ENCODE data around the gene ABHD10. TPM values are rescaled to one million over a fixed set of nuclear protein-coding genes. Genes with fewer than 3 reads are reported as not detected.

The ABHD10 gene
- total and polyA plus RNA-seq, 10 donors: 24.2 to 34.8 (median 28.3) TPM

DNA sequence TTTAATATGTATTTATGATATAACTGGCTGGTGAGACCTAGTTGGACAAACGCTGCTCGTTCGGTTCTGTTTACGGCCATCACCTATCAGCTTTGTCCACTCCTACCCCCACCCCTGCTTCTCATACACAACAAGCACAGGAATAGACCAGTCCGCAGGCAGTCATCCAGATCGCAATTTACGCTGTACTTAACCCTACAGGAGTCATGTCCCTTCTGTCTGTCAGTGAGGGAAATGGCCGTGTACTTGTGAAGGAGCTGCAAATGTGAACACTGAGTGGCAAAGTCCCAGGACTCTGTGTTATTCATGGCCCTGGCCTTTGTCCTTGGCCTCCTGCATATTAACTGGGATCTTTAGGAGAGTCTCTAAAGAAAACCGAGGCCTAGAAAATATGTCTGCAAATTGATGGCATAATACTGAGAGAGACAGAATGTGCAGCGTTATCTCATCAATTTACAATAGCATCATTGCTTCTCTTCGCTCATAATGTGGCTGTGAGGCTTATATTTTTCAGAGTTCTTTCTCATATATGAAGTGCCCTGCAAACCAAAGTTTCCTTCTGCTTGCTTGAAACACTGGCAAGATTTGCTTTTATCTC lies 7.2 kb upstream of the ABHD10 start:
- no peak overlapping the region for H3K4me3 ChIP-seq
- no peak for DNase-seq
- peaks cover 6 to 17% (median 12%) of the 10 kb centered on the region in 6 donors for H3K4me1 ChIP-seq
- TF ChIP-seq CTCF (IDR thresholded peaks at IDR 0.05 in 8 of 11, conservative IDR thresholded peaks at IDR 0.05 in 3 of 11) (no peak), POLR2AphosphoS5 (IDR thresholded peaks at IDR 0.05) (no peak), POLR2A (IDR thresholded peaks at IDR 0.05) (no peak)
- H3K27me3 ChIP-seq (replicated peaks in 1 of 7): no peaks in the 10 kb centered on the region
- H3K36me3 ChIP-seq: peaks cover 0 to 17% (median 2%) of the 10 kb centered on the region in 6 donors
- intact Hi-C loops (cut with DNase I; ENCODE audit: low total_unique reads): no loop called here
- WGBS, 5 donors: 78 to 89% (median 86%) methylated on average over 11 of the region's 11 CpGs
- no peaks in the 10 kb centered on the region for H3K9me3 ChIP-seq
- H3K27ac ChIP-seq: peak overlapping the region in 4 of 8 donors; percentile 28 to 48 (median 40)

GRCh38 chr3:111972891-111973290 lies 5.9 kb upstream of the ABHD10 start:
- H3K36me3 ChIP-seq: peaks cover 0 to 17% (median 2%) of the 10 kb centered on the region in 6 donors

DNA sequence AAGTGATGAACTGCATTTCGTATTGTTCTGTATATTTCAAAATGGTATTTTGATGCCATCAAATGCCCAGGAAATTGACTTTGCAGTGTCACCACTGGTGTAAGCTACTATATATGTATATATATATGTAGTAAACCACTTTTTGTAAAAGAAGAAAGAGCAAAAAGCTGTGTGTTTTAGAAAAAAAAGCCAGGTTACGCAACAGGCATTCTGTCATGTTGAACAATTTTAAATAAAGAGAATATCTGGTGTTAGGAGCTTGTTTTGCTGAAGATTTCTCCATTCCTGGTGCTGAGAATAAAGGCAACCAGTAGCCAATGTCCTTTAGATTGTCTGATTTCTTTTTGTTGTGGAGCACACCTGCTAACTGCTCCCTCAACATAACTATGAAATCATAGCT lies 3.7 kb upstream of the ABHD10 start:
- H3K4me1 ChIP-seq: peaks cover 2 to 16% (median 9%) of the 10 kb centered on the region in 6 donors
- WGBS, 5 donors: 70 to 97% (median 89%) methylated on average over 2 of the region's 2 CpGs

More at GRCh38 chr3:111972891-111973290, 5.9 kb upstream of the ABHD10 start:
- no peaks in the 10 kb centered on the region for H3K9me3 ChIP-seq
- H3K4me1 ChIP-seq: peaks cover 0 to 4% (median 2%) of the 10 kb centered on the region in 6 donors
- H3K27ac ChIP-seq: no peak overlapping the region
- no peak overlapping the region for H3K4me3 ChIP-seq
- no peak for DNase-seq
- H3K27me3 ChIP-seq (replicated peaks in 1 of 7): no peaks in the 10 kb centered on the region
- WGBS, 5 donors: 52 to 97% (median 75%) methylated on average over 3 of the region's 3 CpGs
- intact Hi-C loops (cut with DNase I; ENCODE audit: low total_unique reads): no loop called here
- TF ChIP-seq POLR2A (IDR thresholded peaks at IDR 0.05): no peak

DNA sequence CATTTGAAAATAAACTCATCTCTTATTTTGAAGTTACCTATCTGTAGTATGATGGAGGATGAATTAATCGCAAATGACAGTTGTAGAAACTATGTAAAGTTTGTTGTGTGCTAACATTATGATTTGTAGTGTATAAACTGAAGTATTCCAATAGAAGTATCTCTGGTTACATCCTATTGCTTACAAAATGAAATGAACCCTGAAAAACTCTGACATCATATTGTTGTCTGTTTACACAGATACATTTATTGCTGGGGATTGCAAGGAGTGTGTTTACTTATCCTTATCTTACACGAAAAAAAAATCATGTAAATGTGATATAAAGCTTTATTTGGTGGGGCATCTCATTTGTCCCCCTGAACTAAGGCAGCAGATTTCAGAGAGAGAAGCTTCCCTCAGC lies 2.6 kb upstream of the ABHD10 start:
- no peak overlapping the region for H3K27ac ChIP-seq
- TF ChIP-seq POLR2AphosphoS5 (IDR thresholded peaks at IDR 0.05) (no peak), CTCF (IDR thresholded peaks at IDR 0.05 in 8 of 11, conservative IDR thresholded peaks at IDR 0.05 in 3 of 11) (no peak), POLR2A (IDR thresholded peaks at IDR 0.05) (no peak)
- no peaks in the 10 kb centered on the region for H3K27me3 ChIP-seq (replicated peaks in 1 of 7)
- 82 to 94% (median 86%) methylated on average over 2 of the region's 2 CpGs for WGBS, 5 donors
- no peak for DNase-seq
- no peak overlapping the region for H3K4me3 ChIP-seq
- peaks cover 0 to 17% (median 2%) of the 10 kb centered on the region in 6 donors for H3K36me3 ChIP-seq
- intact Hi-C loops (cut with DNase I; ENCODE audit: low total_unique reads): no loop called here
- no peaks in the 10 kb centered on the region for H3K9me3 ChIP-seq
- H3K4me1 ChIP-seq: peaks cover 13 to 27% (median 20%) of the 10 kb centered on the region in 6 donors

More for the DNA sequence above, 3.7 kb upstream of the ABHD10 start:
- no peak for DNase-seq
- TF ChIP-seq POLR2AphosphoS5 (IDR thresholded peaks at IDR 0.05) (no peak), CTCF (IDR thresholded peaks at IDR 0.05 in 8 of 11, conservative IDR thresholded peaks at IDR 0.05 in 3 of 11) (no peak), POLR2A (IDR thresholded peaks at IDR 0.05) (no peak)
- Histone ChIP-seq H3K4me3 (no peak overlapping the region), H3K9me3 (no peaks in the 10 kb centered on the region), H3K27ac (no peak overlapping the region), H3K36me3 (peaks cover 0 to 17% (median 2%) of the 10 kb centered on the region in 6 donors), H3K27me3 (replicated peaks in 1 of 7) (no peaks in the 10 kb centered on the region)
- intact Hi-C loops (cut with DNase I; ENCODE audit: low total_unique reads): no loop called here
